ENCODE measurements around the gene SASH1.

The SASH1 gene

GRCh38 chr6:148414092-148414489, 71.5 kb downstream of the SASH1 start:
- no peak overlapping the region for H3K9ac ChIP-seq (ENCODE audit: low read length)
- peaks cover 19% of the 10 kb centered on the region for H3K4me1 ChIP-seq (ENCODE audit: insufficient read depth, low read length)
- no peak overlapping the region for H3K27ac ChIP-seq (ENCODE audit: low read depth, low read length)

GRCh38 chr6:148414836-148415235, 72.2 kb downstream of the SASH1 start:
- Histone ChIP-seq H3K9ac (ENCODE audit: low read length) (no peak overlapping the region), H3K36me3 (ENCODE audit: insufficient read depth, low read length) (no peaks in the 10 kb centered on the region), H3K27ac (ENCODE audit: low read depth, low read length) (no peak overlapping the region), H3K4me3 (ENCODE audit: low read depth in 1 of 2, low read length in 2 of 2) (no peak overlapping the region), H3K27me3 (ENCODE audit: control insufficient read depth in 1 of 2, insufficient read depth in 2 of 2, low read length in 2 of 2) (no peaks in the 10 kb centered on the region), H3K9me3 (ENCODE audit: low read length) (no peaks in the 10 kb centered on the region), H3K4me1 (ENCODE audit: insufficient read depth, low read length) (peaks cover 19% of the 10 kb centered on the region)

More at GRCh38 chr6:148414092-148414489, 71.5 kb downstream of the SASH1 start:
- no peaks in the 10 kb centered on the region for H3K27me3 ChIP-seq (ENCODE audit: control insufficient read depth in 1 of 2, insufficient read depth in 2 of 2, low read length in 2 of 2)
- H3K4me3 ChIP-seq (ENCODE audit: low read depth in 1 of 2, low read length in 2 of 2), result no peak overlapping the region
- no peaks in the 10 kb centered on the region for H3K36me3 ChIP-seq (ENCODE audit: insufficient read depth, low read length)
- no peaks in the 10 kb centered on the region for H3K9me3 ChIP-seq (ENCODE audit: low read length)

GRCh38 chr6:148415511-148416260, 73.0 kb downstream of the SASH1 start:
- Histone ChIP-seq H3K4me1 (ENCODE audit: insufficient read depth, low read length) (peaks cover 19% of the 10 kb centered on the region), H3K27me3 (ENCODE audit: control insufficient read depth in 1 of 2, insufficient read depth in 2 of 2, low read length in 2 of 2) (no peaks in the 10 kb centered on the region), H3K4me3 (ENCODE audit: low read depth in 1 of 2, low read length in 2 of 2) (no peak overlapping the region), H3K9ac (ENCODE audit: low read length) (no peak overlapping the region), H3K36me3 (ENCODE audit: insufficient read depth, low read length) (no peaks in the 10 kb centered on the region), H3K9me3 (ENCODE audit: low read length) (no peaks in the 10 kb centered on the region), H3K27ac (ENCODE audit: low read depth, low read length) (no peak overlapping the region)

- H3K9me3 ChIP-seq (ENCODE audit: low read length), result no peaks in the 10 kb centered on the region
- no peaks in the 10 kb centered on the region for H3K27me3 ChIP-seq (ENCODE audit: control insufficient read depth in 1 of 2, insufficient read depth in 2 of 2, low read length in 2 of 2)
- H3K4me1 ChIP-seq (ENCODE audit: insufficient read depth, low read length), result peaks cover 19% of the 10 kb centered on the region
- H3K27ac ChIP-seq (ENCODE audit: low read depth, low read length), result no peak overlapping the region
- H3K36me3 ChIP-seq (ENCODE audit: insufficient read depth, low read length), result no peaks in the 10 kb centered on the region
- no peak overlapping the region for H3K9ac ChIP-seq (ENCODE audit: low read length)
- no peak overlapping the region for H3K4me3 ChIP-seq (ENCODE audit: low read depth in 1 of 2, low read length in 2 of 2)
Measured at GRCh38 chr6:148416330-148416965, 73.8 kb downstream of the SASH1 start.

GRCh38 chr6:148417045-148417444, 74.4 kb downstream of the SASH1 start:
- no peaks in the 10 kb centered on the region for H3K36me3 ChIP-seq (ENCODE audit: insufficient read depth, low read length)
- no peaks in the 10 kb centered on the region for H3K27me3 ChIP-seq (ENCODE audit: control insufficient read depth in 1 of 2, insufficient read depth in 2 of 2, low read length in 2 of 2)
- H3K9ac ChIP-seq (ENCODE audit: low read length), result no peak overlapping the region
- H3K4me3 ChIP-seq (ENCODE audit: low read depth in 1 of 2, low read length in 2 of 2), result no peak overlapping the region
- peaks cover 19% of the 10 kb centered on the region for H3K4me1 ChIP-seq (ENCODE audit: insufficient read depth, low read length)
- no peaks in the 10 kb centered on the region for H3K9me3 ChIP-seq (ENCODE audit: low read length)
- no peak overlapping the region for H3K27ac ChIP-seq (ENCODE audit: low read depth, low read length)

- H3K36me3 ChIP-seq (ENCODE audit: insufficient read depth, low read length), result no peaks in the 10 kb centered on the region
- H3K27ac ChIP-seq (ENCODE audit: low read depth, low read length), result no peak overlapping the region
- H3K27me3 ChIP-seq (ENCODE audit: control insufficient read depth in 1 of 2, insufficient read depth in 2 of 2, low read length in 2 of 2), result no peaks in the 10 kb centered on the region
Measured at GRCh38 chr6:148419430-148419829, 76.8 kb downstream of the SASH1 start.

GRCh38 chr6:148422085-148422484, 79.4 kb downstream of the SASH1 start:
- H3K27me3 ChIP-seq (ENCODE audit: control insufficient read depth in 1 of 2, insufficient read depth in 2 of 2, low read length in 2 of 2), result no peaks in the 10 kb centered on the region
- no peaks in the 10 kb centered on the region for H3K9me3 ChIP-seq (ENCODE audit: low read length)
- H3K9ac ChIP-seq (ENCODE audit: low read length), result no peak overlapping the region
- H3K27ac ChIP-seq (ENCODE audit: low read depth, low read length), result no peak overlapping the region
- H3K4me3 ChIP-seq (ENCODE audit: low read depth in 1 of 2, low read length in 2 of 2), result no peak overlapping the region
- H3K36me3 ChIP-seq (ENCODE audit: insufficient read depth, low read length), result no peaks in the 10 kb centered on the region
- no peaks in the 10 kb centered on the region for H3K4me1 ChIP-seq (ENCODE audit: insufficient read depth, low read length)

More at GRCh38 chr6:148419430-148419829, 76.8 kb downstream of the SASH1 start:
- no peak overlapping the region for H3K9ac ChIP-seq (ENCODE audit: low read length)
- H3K4me3 ChIP-seq (ENCODE audit: low read depth in 1 of 2, low read length in 2 of 2), result no peak overlapping the region
- H3K9me3 ChIP-seq (ENCODE audit: low read length), result no peaks in the 10 kb centered on the region
- peaks cover 19% of the 10 kb centered on the region for H3K4me1 ChIP-seq (ENCODE audit: insufficient read depth, low read length)

- Histone ChIP-seq H3K27ac (ENCODE audit: low read depth, low read length) (no peak overlapping the region), H3K36me3 (ENCODE audit: insufficient read depth, low read length) (no peaks in the 10 kb centered on the region), H3K9me3 (ENCODE audit: low read length) (no peaks in the 10 kb centered on the region), H3K27me3 (ENCODE audit: control insufficient read depth in 1 of 2, insufficient read depth in 2 of 2, low read length in 2 of 2) (no peaks in the 10 kb centered on the region), H3K9ac (ENCODE audit: low read length) (no peak overlapping the region), H3K4me3 (ENCODE audit: low read depth in 1 of 2, low read length in 2 of 2) (no peak overlapping the region), H3K4me1 (ENCODE audit: insufficient read depth, low read length) (no peaks in the 10 kb centered on the region)
Measured at GRCh38 chr6:148423133-148423532, 80.5 kb downstream of the SASH1 start.

- Histone ChIP-seq H3K4me3 (ENCODE audit: low read depth in 1 of 2, low read length in 2 of 2) (no peak overlapping the region), H3K27me3 (ENCODE audit: control insufficient read depth in 1 of 2, insufficient read depth in 2 of 2, low read length in 2 of 2) (no peaks in the 10 kb centered on the region), H3K4me1 (ENCODE audit: insufficient read depth, low read length) (no peaks in the 10 kb centered on the region), H3K27ac (ENCODE audit: low read depth, low read length) (no peak overlapping the region), H3K9me3 (ENCODE audit: low read length) (no peaks in the 10 kb centered on the region), H3K9ac (ENCODE audit: low read length) (no peak overlapping the region), H3K36me3 (ENCODE audit: insufficient read depth, low read length) (no peaks in the 10 kb centered on the region)
Measured at GRCh38 chr6:148423601-148424270, 81.1 kb downstream of the SASH1 start.

GRCh38 chr6:148425443-148425842, 82.8 kb downstream of the SASH1 start:
- H3K9me3 ChIP-seq (ENCODE audit: low read length), result no peaks in the 10 kb centered on the region
- H3K27ac ChIP-seq (ENCODE audit: low read depth, low read length), result no peak overlapping the region
- no peak overlapping the region for H3K4me3 ChIP-seq (ENCODE audit: low read depth in 1 of 2, low read length in 2 of 2)
- H3K4me1 ChIP-seq (ENCODE audit: insufficient read depth, low read length), result no peaks in the 10 kb centered on the region
- no peak overlapping the region for H3K9ac ChIP-seq (ENCODE audit: low read length)
- H3K36me3 ChIP-seq (ENCODE audit: insufficient read depth, low read length), result no peaks in the 10 kb centered on the region
- H3K27me3 ChIP-seq (ENCODE audit: control insufficient read depth in 1 of 2, insufficient read depth in 2 of 2, low read length in 2 of 2), result no peaks in the 10 kb centered on the region

GRCh38 chr6:148426317-148426977, 83.8 kb downstream of the SASH1 start:
- no peaks in the 10 kb centered on the region for H3K27me3 ChIP-seq (ENCODE audit: control insufficient read depth in 1 of 2, insufficient read depth in 2 of 2, low read length in 2 of 2)
- no peaks in the 10 kb centered on the region for H3K4me1 ChIP-seq (ENCODE audit: insufficient read depth, low read length)
- no peak overlapping the region for H3K4me3 ChIP-seq (ENCODE audit: low read depth in 1 of 2, low read length in 2 of 2)
- no peak overlapping the region for H3K9ac ChIP-seq (ENCODE audit: low read length)
- H3K36me3 ChIP-seq (ENCODE audit: insufficient read depth, low read length), result no peaks in the 10 kb centered on the region
- H3K9me3 ChIP-seq (ENCODE audit: low read length), result no peaks in the 10 kb centered on the region
- H3K27ac ChIP-seq (ENCODE audit: low read depth, low read length), result no peak overlapping the region
